ENCODE measurements around the gene NEB.

- TF ChIP-seq CTCF (IDR thresholded peaks at IDR 0.05): no peak
- TF ChIP-seq POLR2A (IDR thresholded peaks at IDR 0.05): no peak
Observed at GRCh38 chr2:151775057-151775740, 40.9 kb upstream of the NEB start.
